K562 treated with DMSO at 1 percent for 12 hours (cell line): ENCODE measurements around the gene PPP2R2D. TPM values are rescaled to one million over a fixed set of nuclear protein-coding genes. Genes with fewer than 3 reads are reported as not detected.

ENCODE experiments used
- total RNA-seq: library from RNA; unstranded; fragments of 300-600 nt; gene quantifications from 2 replicates; pipeline ENCODE4 v1.2.3, GENCODE V29; 2022; ENCODE audit not compliant: insufficient read depth

Gene PPP2R2D
- 25.1 and 30.7 TPM in 2 replicates for total RNA-seq

GRCh38 chr10:131900350-131901152 is at the start of gene PPP2R2D:
Gene PPP2R2D (plus strand): TSS chr10:131901008. CDS start chr10:131901149, 141 bp downstream.

GRCh38 chr10:131981429-131982184 is 80.8 kb downstream of the PPP2R2D start, which contains the start of gene BNIP3:
Gene BNIP3 (minus strand): TSS chr10:131981923. CDS start chr10:131981806, 117 bp downstream.

Other genes starting within 250 kb of the PPP2R2D start
- gene BNIP3, start 80.9 kb downstream of the PPP2R2D start, total RNA-seq = 20.4 and 23.4 TPM in 2 replicates
- 0.23 and 1.1 TPM in 2 replicates for gene JAKMIP3, start 164.9 kb downstream of the PPP2R2D start, total RNA-seq